GM12878 (cell line): ENCODE measurements around the gene KCTD2. TPM values are rescaled to one million over a fixed set of nuclear protein-coding genes. Genes with fewer than 3 reads are reported as not detected.

Source experiments
- ATF7 ChIP-seq: fragments of 450-650 bp; IDR thresholded peaks from 2 replicates; pipeline ENCODE4 v1.6.1; 2016; ENCODE audit warnings: low read depth, mild to moderate bottlenecking
- CBX5 ChIP-seq: sonication (generic); IDR thresholded peaks from 2 replicates; pipeline ENCODE4 v1.6.1; 2016; ENCODE audit warnings: low read depth, moderate library complexity, mild to moderate bottlenecking, inconsistent platforms
- CREB1 ChIP-seq: IDR thresholded peaks from 2 replicates; pipeline ENCODE4 v1.6.1; 2012; ENCODE audit warnings: low read depth, mild to moderate bottlenecking, inconsistent platforms
- MEF2B ChIP-seq: fragments of 450-650 bp; IDR thresholded peaks from 2 replicates; pipeline ENCODE4 v1.6.1; 2018; ENCODE audit warnings: mild to moderate bottlenecking, moderate library complexity; ENCODE audit not compliant: partially characterized antibody, poor library complexity, severe bottlenecking
- PAX5 ChIP-seq: IDR thresholded peaks from 2 replicates; pipeline ENCODE4 v1.6.1; 2011; ENCODE audit warnings: low read depth, low read length, borderline replicate concordance
- RAD51 ChIP-seq: fragments of 450-650 bp; IDR thresholded peaks from 2 replicates; pipeline ENCODE4 v1.6.1; 2016; ENCODE audit warnings: moderate library complexity, mild to moderate bottlenecking, inconsistent platforms
- RFX5 ChIP-seq: IDR thresholded peaks from 2 replicates; pipeline ENCODE4 v1.6.1; 2011; ENCODE audit warnings: low read depth, low read length, improper control_type of control experiment
- ZNF687 ChIP-seq: fragments of 450-650 bp; IDR thresholded peaks from 2 replicates; pipeline ENCODE4 v1.6.1; 2017; ENCODE audit warnings: mild to moderate bottlenecking, moderate library complexity
- polyA plus RNA-seq, 11 experiments: library from polyadenylated mRNA; depleted of rRNA in 4 of 11; unstranded in 6 of 11; stranded (reverse) in 5 of 11; fragments of >200 nt; fragmentation: Nextera tagmentation in 4 of 11; fragmentation: Illumina TruSeq in 1 of 11; extraction: Ambion mirVana in 4 of 11; extraction: Trizol in 1 of 11; gene quantifications; 1 replicate in 1 of 11; 2 replicates in 10 of 11; pipeline versions ENCODE4 v1.2.1 to v1.2.3, GENCODE V29; 2011 to 2016; ENCODE audit warnings: inconsistent platforms in 2 of 11, missing spikeins in 2 of 11, low read depth in 1 of 11
- total RNA-seq, 4 experiments: library from RNA; depleted of rRNA in 3 of 4; stranded (reverse); fragments of >200 nt in 3 of 4; fragmentation: Illumina TruSeq in 1 of 4; extraction: Trizol in 1 of 4; gene quantifications; 2 replicates each; pipeline versions ENCODE4 v1.2.1 to v1.2.3, GENCODE V29; 2013 to 2021
- TF ChIP-seq, protein P1 (sequence below): IDR thresholded peaks from 2 replicates; pipeline ENCODE4 v1.6.1; 2011; ENCODE audit warnings: mild to moderate bottlenecking, low read depth, low read length, moderate library complexity; ENCODE audit not compliant: insufficient replicate concordance
- TF ChIP-seq, protein P2 (sequence below): fragments of 450-650 bp; IDR thresholded peaks from 2 replicates; pipeline ENCODE4 v1.6.1; 2018; ENCODE audit warnings: borderline replicate concordance, mild to moderate bottlenecking; ENCODE audit not compliant: partially characterized antibody
- TF ChIP-seq, protein P3 (sequence below): IDR thresholded peaks from 2 replicates; pipeline ENCODE4 v1.6.1; 2011; ENCODE audit warnings: borderline replicate concordance, low read depth, mild to moderate bottlenecking, moderate library complexity, mixed read lengths, low read length; ENCODE audit not compliant: insufficient read depth; ENCODE audit errors: extremely low read length

Gene KCTD2
- total and polyA plus RNA-seq, 10 of the 15 experiments (the other 5 are each of a cell fraction or from before 2014, with no cell fraction given), result 1.5 to 27.5 (median 13.7) TPM

GRCh38 chr17:75102385-75102821, 55.4 kb downstream of the KCTD2 start (continued):
- peak; percentile 48; the same call in 1 of the 2 replicates for TF ChIP-seq ZNF687
- TF ChIP-seq PAX5, result 0 out of 2 replicates have a peak, but pooled peaks have one; percentile 6
- TF ChIP-seq MEF2B, result peak; percentile 94
- TF ChIP-seq, protein P1, sequence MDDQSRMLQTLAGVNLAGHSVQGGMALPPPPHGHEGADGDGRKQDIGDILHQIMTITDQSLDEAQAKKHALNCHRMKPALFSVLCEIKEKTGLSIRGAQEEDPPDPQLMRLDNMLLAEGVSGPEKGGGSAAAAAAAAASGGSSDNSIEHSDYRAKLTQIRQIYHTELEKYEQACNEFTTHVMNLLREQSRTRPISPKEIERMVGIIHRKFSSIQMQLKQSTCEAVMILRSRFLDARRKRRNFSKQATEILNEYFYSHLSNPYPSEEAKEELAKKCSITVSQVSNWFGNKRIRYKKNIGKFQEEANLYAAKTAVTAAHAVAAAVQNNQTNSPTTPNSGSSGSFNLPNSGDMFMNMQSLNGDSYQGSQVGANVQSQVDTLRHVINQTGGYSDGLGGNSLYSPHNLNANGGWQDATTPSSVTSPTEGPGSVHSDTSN, result peak; percentile 59
- TF ChIP-seq, protein P2, sequence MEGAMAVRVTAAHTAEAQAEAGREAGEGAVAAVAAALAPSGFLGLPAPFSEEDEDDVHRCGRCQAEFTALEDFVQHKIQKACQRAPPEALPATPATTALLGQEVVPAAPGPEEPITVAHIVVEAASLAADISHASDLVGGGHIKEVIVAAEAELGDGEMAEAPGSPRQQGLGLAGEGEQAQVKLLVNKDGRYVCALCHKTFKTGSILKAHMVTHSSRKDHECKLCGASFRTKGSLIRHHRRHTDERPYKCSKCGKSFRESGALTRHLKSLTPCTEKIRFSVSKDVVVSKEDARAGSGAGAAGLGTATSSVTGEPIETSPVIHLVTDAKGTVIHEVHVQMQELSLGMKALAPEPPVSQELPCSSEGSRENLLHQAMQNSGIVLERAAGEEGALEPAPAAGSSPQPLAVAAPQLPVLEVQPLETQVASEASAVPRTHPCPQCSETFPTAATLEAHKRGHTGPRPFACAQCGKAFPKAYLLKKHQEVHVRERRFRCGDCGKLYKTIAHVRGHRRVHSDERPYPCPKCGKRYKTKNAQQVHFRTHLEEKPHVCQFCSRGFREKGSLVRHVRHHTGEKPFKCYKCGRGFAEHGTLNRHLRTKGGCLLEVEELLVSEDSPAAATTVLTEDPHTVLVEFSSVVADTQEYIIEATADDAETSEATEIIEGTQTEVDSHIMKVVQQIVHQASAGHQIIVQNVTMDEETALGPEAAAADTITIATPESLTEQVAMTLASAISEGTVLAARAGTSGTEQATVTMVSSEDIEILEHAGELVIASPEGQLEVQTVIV, result no peak
- 0 out of 2 replicates have a peak, but pooled peaks have one; percentile 45 for TF ChIP-seq RFX5
- TF ChIP-seq, protein P3, sequence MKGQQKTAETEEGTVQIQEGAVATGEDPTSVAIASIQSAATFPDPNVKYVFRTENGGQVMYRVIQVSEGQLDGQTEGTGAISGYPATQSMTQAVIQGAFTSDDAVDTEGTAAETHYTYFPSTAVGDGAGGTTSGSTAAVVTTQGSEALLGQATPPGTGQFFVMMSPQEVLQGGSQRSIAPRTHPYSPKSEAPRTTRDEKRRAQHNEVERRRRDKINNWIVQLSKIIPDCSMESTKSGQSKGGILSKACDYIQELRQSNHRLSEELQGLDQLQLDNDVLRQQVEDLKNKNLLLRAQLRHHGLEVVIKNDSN, result no peak
- no peak for TF ChIP-seq CBX5
- 0 out of 2 replicates have a peak, but pooled peaks have one; percentile 27 for TF ChIP-seq CREB1
- TF ChIP-seq RAD51, result peak; percentile 65
- TF ChIP-seq ATF7, result peak; percentile 47; the same call in 1 of the 2 replicates
- TF ChIP-seq, all 136 proteins: peak for 25
